SK-N-MC (cell line): Measurements from ENCODE around the gene KRT76.

ENCODE experiments used
- EZH2 ChIP-seq: fragments of 200-600 bp; sonication (generic); IDR thresholded peaks from one replicate; pipeline ENCODE4 v1.6.1; 2017; ENCODE audit warnings: antibody characterized with exemption
- POLR2AphosphoS5 ChIP-seq: IDR thresholded peaks from 2 replicates; pipeline ENCODE4 v1.6.1; 2012; ENCODE audit warnings: mild to moderate bottlenecking, low read depth, low read length, borderline replicate concordance

DNA sequence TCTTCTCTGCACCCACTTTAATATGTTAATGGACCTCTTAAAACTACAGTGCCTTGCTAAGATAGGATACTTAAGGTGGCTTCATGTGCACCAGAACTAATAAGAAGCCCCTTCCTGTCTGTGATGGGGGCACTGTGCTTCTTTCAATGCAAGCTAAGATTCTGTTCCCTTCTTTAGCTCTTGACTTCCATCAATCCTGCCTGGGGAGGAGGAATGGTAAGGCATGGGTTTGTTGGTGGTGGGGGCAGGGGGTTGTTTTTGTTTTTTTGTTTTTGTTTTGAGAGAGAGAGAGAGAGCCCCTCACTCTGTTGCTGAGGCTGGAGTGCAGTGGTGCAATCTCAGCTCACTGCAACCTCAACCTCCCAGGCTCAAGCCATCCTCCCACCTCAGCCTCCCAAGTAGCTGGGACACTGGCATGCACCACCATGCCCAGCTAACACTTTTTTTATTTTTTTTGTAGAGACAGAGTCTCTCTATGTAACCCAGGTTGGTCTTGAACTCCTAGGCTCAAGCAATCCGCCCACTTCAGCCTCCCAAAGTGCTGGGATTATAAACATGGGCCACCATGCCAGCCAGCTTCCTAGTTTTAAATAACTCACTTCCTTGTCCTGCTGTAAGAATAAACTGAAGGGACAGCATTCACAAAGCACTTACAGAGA, 23.2 kb upstream of the KRT76 start:
- TF ChIP-seq POLR2AphosphoS5 (no peak), EZH2 (no peak)
